ENCODE measurements around the gene DMTF1. TPM values are rescaled to one million over a fixed set of nuclear protein-coding genes. Genes with fewer than 3 reads are reported as not detected.

Gene DMTF1
- total and polyA plus RNA-seq, 2 of the 8 experiments (the other 6 are each of a cell fraction or from before 2014, with no cell fraction given) = 86.0 to 115 TPM

- Histone ChIP-seq H3K14ac (ENCODE audit: insufficient read length) (no peak overlapping the region), H3K79me2 (ENCODE audit: control insufficient read depth in 1 of 2, insufficient read depth in 2 of 2, low read length in 2 of 2) (peaks cover 3 to 44% of the 10 kb centered on the region in 2 experiments; a peak in 2 of 4 replicates), H2AFZ (ENCODE audit: low read length) (no peak overlapping the region), H3K4me3 (ENCODE audit: extremely low read depth in 1 of 4, insufficient read depth in 2 of 4, low read depth in 3 of 4, low read length in 4 of 4) (no peak overlapping the region), H2BK120ac (replicated peaks; ENCODE audit: low read depth, low read length) (no peak overlapping the region), H3K23me2 (ENCODE audit: low read depth, low read length) (no peaks in the 10 kb centered on the region; the same call in 1 of the 2 replicates), H3K9me3 (ENCODE audit: insufficient read depth in 2 of 2, low read depth in 1 of 2, low read length in 1 of 2) (peaks cover 26 to 31% of the 10 kb centered on the region in 2 experiments), H3K4me1 (replicated peaks in 1 of 4; ENCODE audit: control insufficient read depth in 3 of 4, insufficient read depth in 4 of 4, low read length in 3 of 4) (0 out of 7 replicates have a peak, but pooled peaks cover 0 to 2% (median 0%) of the 10 kb centered on the region in 4 experiments), H4K91ac (replicated peaks; ENCODE audit: insufficient read length, low read length) (no peak overlapping the region), H2BK15ac (ENCODE audit: low read length) (no peak overlapping the region), H3K4ac (replicated peaks; ENCODE audit: insufficient read length, low read depth, low read length) (no peak overlapping the region), H3K9ac (replicated peaks in 1 of 4; ENCODE audit: extremely low read depth in 1 of 4, low read depth in 3 of 4, low read length in 3 of 4) (no peak overlapping the region), H4K8ac (ENCODE audit: extremely low read depth, insufficient read depth, low read length) (no peak overlapping the region), H4K5ac (ENCODE audit: insufficient read length, low read depth, low read length) (no peak overlapping the region), H2BK12ac (ENCODE audit: low read depth, low read length) (no peak overlapping the region), H3K27me3 (replicated peaks in 1 of 4; ENCODE audit: control insufficient read depth in 3 of 4, extremely low read depth in 1 of 4, insufficient read depth in 3 of 4, low read length in 3 of 4) (no peaks in the 10 kb centered on the region), H3K79me1 (ENCODE audit: low read depth, low read length) (peaks cover 3% of the 10 kb centered on the region; the same call in 1 of the 2 replicates), H2BK5ac (ENCODE audit: low read depth, low read length) (no peak overlapping the region), H3K4me2 (ENCODE audit: insufficient read depth in 1 of 2, low read depth in 2 of 2, low read length in 2 of 2) (no peak overlapping the region), H2AK5ac (ENCODE audit: low read depth, low read length) (no peak overlapping the region), H3K23ac (ENCODE audit: insufficient read length) (no peak overlapping the region), H3K18ac (ENCODE audit: extremely low read depth, low read length) (no peak overlapping the region), H3K27ac (ENCODE audit: low read depth, low read length) (no peak overlapping the region), H3K56ac (replicated peaks; ENCODE audit: insufficient read length, low read depth, low read length) (no peak overlapping the region), H4K20me1 (replicated peaks in 1 of 2; ENCODE audit: control insufficient read depth in 1 of 2, insufficient read depth in 2 of 2, low read length in 2 of 2) (peaks cover 0 to 2% of the 10 kb centered on the region in 2 experiments), H2BK20ac (ENCODE audit: low read length) (no peak overlapping the region), H3K36me3 (ENCODE audit: control insufficient read depth in 2 of 4, insufficient read depth in 4 of 4, low read length in 3 of 4) (peaks cover 0 to 27% (median 11%) of the 10 kb centered on the region in 4 experiments; a peak in 5 of 8 replicates)
- POLR2A ChIA-PET (ENCODE audit: partially characterized antibody) = interaction anchor here (0.8 to 1.7 kb wide), 3 partner anchors 8 to 14 kb away, joined by 3 to 5 read pairs (median 3); partner anchors contain the start of gene TMEM243
- no peak for DNase-seq (ENCODE audit: low read depth in 1 of 2, low spot score in 2 of 2)
- WGBS, 2 experiments (ENCODE audit: extremely low coverage in 1 of 2, insufficient coverage in 1 of 2, insufficient read length in 1 of 2, insufficient replicate concordance in 2 of 2, low coverage in 1 of 2, low lambda C conversion rate in 2 of 2, missing lambda C conversion rate in 1 of 2) = 66% methylated on average over 3 of the region's 3 CpGs; no CpG with 5 or more reads in 1 of the 2 experiments
- no peak for FAIRE-seq
- TF ChIP-seq CEBPB (IDR thresholded peaks at IDR 0.05; ENCODE audit: low read depth, low read length) (no peak), TAF7 (optimal IDR thresholded peaks at IDR 0.05; ENCODE audit: borderline replicate concordance, low read depth, low read length) (no peak), CREB1 (IDR thresholded peaks at IDR 0.05) (no peak), NANOG (IDR thresholded peaks at IDR 0.05; ENCODE audit: insufficient read depth, low read depth, low read length, poor library complexity, severe bottlenecking) (no peak), HDAC2 (IDR thresholded peaks at IDR 0.05; ENCODE audit: borderline replicate concordance in 1 of 2, low read depth in 2 of 2, low read length in 2 of 2) (no peak), EZH2 (IDR thresholded peaks at IDR 0.05; ENCODE audit: low read depth, low read length, severe bottlenecking) (no peak), CBX8 (IDR thresholded peaks at IDR 0.05; ENCODE audit: borderline replicate concordance, low read depth, low read length) (no peak), SUZ12 (IDR thresholded peaks at IDR 0.05; ENCODE audit: low read length) (no peak), EGR1 (IDR thresholded peaks at IDR 0.05; ENCODE audit: borderline replicate concordance, low read depth, low read length) (no peak), CHD1 (IDR thresholded peaks at IDR 0.05; ENCODE audit: low read depth, low read length) (no peak)
- CTCF ChIA-PET (ENCODE audit: partially characterized antibody) = interaction anchor here (1.1 kb wide), 1 partner anchor 17 kb away, joined by 3 read pairs; no protein-coding TSS in a partner anchor
These were observed 52.7 kb downstream of the DMTF1 start for GRCh38 chr7:87204933-87205332.
